UCSD-AML1 (cell line): ENCODE measurements around the gene TRH.

Source experiments
- DNase-seq: peaks from one replicate; lab custom pipeline; 2025; ENCODE audit not compliant: unreplicated experiment; lab: John Stamatoyannopoulos, UW

Gene TRH, protein sequence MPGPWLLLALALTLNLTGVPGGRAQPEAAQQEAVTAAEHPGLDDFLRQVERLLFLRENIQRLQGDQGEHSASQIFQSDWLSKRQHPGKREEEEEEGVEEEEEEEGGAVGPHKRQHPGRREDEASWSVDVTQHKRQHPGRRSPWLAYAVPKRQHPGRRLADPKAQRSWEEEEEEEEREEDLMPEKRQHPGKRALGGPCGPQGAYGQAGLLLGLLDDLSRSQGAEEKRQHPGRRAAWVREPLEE

DNA sequence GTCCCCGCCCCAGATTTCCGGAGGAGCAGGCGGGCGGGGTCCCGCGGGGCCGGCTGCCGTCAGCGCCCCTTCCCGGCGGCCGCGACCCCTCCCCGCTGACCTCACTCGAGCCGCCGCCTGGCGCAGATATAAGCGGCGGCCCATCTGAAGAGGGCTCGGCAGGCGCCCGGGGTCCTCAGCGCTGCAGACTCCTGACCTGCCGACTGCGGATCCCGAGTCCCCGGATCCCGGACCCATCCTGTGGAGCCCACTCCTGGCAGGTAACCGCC is at the start of gene TRH:
TRH (plus strand) TSS at position 157 of the 269 bp plus-strand sequence. CDS start 1,097 bp downstream, outside the sequence.
- no peak for DNase-seq

DNA sequence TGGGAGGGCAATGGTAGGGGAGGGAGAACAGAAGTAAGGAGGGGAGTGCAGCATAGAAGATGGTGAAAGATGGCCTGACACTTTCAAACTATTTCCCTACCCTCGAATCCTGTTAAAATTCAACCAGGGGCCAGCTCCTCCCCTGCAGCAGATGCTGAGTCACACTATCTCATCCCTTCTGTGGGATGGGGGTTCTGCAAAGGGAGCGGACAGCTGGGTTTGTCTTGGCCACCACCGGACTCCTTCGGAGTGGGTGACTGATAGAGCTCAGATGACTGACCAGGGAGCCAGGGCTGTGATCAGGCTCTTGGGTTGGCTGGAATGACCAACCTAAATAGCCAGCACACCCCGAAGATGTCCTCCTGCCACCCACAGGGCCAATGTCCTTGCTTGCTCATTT is 47.4 kb upstream of the TRH start:
- no peak for DNase-seq

DNA sequence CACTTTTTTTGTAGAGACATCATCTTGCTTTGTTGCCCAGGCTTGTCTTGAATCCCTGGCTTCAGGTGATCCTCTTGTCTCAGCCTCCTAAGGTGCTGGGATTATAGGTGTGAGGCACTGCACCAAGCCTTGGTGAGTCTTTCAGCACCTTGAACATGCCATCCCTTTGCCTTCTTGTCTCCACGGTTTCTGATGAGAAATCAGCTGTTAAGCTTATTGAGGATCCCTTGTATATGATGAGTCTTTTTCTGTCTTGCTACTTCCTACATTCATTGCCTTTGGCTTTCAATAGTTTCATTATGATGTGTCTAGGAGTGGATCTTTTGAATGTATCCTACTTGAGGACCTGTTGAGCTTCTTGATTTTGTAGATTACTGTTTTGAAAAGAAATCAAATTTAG is 45.1 kb upstream of the TRH start:
- no peak for DNase-seq

DNA sequence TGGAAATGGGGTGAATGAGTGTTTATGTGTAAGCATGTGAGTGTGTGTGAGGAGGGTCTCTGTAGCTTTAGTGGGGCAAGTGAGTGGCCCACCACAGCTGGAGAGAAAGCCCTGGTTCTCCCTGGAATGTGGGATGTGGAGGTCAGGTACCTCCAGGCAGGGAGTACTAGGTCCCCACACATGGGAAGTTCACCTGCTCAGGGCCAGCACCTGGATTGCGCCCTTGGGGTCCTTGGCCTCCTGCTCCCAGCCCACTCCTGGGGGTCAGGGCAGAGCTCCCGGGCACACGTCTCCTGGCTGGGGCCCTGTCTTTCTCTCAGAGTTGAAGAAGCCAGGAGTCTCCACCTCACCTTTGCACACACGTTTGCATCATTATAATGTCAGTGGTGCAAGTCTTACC is 41.0 kb upstream of the TRH start:
- no peak for DNase-seq

DNA sequence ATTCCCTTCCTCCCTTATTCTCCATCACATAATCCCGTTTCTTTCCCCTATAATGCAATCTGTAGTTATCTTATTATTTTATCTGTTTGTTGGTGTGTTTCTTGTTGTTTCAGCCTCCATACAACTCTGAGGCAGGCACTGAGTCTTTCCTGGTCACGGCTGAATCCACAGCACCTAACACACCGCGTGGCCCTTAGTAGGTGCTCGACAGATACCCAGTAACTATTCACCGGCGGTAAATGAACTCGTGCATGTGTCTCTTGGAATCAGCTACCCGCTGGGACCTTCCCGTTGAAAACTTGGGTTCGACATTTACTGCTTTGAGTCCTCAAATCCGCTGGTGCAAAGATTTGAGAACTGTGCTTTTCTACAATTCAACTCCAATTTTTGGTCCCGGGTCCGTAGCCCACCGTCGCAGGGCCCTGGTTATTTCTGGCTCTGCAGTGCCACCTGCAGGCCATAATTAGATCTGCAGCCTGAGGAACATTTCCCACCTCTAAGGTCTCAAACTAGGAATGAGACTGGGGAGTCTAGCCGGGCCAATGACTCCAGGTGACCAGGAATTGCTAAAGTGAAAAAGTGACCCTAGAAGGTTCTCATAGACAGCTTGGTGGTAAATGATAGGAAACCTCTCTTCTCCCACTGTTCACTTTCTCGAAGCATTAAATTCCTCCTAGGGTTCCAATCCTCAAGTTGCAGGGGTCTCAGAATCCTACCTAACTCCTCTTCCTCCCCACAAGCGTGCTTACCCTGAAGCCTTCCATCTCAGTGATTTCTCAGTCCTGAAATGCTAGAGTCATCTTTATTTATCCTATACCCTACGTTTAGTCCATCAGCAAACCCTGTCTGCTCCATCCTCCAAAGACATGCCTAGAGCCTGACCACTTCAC is 40.0 kb upstream of the TRH start:
- peak; percentile 43 for DNase-seq

DNA sequence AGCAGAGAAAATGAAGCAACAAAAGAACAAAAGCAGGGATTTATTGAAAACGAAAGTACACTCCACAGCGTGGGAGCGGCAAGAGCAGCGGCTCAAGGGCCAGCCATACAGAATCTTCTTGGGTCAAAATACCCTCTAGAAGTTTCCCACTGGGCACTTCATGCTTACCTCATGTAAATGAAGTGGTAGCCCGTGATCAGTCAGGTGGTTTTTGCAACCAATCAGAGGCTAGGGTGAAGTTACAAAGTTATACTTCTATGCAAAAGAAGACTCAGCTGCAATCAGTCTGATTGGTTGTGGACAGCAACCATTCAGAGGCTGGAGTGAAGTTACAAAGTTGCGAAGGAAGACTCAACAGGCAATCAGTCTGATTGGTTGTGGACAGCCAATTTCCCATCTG is 37.8 kb upstream of the TRH start:
- peak; percentile 31 for DNase-seq

DNA sequence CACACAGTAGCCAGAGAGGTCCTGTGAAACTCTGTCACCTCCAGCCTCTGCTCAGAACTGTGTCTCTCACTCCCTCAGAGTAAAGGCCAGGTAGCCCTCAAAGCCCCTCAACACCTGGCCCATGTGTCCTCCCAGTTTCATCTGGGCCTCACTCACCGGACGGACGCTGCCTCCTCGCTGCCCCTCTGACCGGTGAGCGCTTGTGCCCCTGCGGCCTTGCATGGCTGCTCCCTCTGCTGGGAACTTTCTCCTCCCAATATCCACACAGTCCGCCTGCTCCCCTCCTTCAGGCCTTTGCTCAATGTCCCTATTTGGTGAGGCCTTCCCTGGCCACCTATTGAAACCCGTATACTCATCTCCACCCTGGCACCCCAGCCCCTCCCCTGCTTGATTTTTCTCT is 36.8 kb upstream of the TRH start:
- DNase-seq = no peak

DNA sequence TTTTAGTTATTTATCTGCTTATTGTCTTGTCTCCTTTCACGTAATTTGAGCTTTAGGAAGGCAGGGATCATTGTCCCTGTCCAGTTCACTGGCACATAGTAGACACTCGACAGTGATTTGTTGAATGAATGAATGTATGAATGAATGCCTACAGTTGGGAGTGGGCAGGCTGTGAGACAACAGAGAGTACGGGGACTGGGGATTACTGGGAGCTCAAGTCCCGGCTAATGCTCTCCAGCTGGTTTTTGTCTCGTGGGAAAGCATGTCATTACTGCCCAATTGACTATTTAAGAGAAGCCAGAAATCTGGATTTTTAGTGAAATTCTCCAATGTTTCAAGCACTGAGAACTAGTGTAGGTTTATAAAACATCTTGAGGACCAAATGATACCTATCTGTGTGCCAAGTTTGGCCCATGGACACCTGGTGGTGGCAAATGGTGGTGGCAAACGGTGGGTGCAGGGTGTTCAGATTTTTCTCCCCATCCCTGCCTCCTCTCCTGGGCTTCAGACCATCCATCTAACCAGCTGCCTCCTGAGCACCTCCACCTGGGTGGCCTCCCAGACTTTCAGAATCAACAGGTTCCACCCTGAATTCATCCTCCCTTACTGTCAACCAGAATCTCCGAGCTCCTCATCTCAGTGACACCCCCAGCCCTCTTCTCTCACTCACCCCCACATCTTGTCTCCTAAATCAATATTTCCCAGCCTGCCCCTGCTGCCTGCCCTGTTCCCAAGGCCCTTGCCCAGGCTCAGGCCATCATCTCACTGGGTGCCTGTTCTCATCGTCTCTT is 36.2 kb upstream of the TRH start:
- DNase-seq = no peak

DNA sequence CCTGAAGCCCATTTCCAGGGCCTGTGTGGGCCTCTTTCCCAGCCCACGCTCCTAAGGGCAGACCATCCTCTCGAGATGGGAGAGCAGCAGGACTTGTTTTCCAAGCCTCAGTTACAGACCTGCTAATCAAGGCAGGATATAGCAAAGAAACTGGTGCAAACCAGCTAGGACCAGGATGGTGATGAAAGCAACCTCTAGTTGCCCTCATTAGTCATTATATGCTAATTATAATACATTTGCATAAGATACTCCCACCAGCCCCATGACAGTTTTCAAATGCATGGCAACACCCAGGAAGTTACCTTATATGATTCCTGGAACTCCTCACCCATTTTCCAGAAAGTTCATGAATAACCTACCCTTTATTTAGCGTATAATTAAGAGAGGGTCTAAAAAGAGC is 34.4 kb upstream of the TRH start:
- DNase-seq = no peak

DNA sequence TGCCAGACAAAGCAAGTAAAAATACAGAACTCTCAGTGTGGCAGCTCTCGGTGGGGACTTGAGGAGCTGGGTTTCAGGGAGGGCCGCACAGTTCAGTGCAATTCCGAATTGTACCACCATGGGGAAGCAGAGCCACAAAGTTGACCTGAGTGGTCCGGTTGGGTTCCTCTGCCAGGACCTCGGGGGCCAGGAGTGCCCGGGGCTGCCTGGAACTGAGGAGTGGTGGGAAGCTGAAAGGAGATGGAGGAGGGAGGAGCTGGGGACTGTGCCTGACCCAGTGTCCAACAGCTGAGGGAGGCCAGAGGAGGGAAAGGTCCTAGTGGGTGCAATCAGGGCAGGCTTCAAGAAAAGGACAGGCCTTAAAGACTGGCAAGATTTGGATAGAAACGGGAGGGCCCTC is 32.2 kb upstream of the TRH start:
- peak; percentile 75 for DNase-seq

DNA sequence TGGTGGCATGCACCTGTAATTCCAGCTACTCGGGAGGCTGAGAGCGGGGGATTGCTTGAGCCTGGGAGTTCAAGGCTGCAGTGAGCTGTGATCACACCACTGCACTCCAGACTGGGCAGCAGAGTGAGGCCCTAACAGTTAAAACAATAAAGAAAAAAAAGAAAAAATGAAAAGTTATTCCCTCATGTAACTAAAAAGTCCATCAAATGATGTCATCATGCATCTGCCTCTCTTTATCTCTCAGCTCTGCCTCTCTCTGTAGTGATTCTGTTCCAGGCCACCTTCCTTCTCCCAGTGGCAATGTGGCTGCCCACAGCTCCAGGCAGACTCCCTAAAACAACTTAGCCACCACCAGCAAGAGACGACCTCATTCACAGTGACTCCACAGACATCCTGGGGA is 31.5 kb upstream of the TRH start:
- no peak for DNase-seq

DNA sequence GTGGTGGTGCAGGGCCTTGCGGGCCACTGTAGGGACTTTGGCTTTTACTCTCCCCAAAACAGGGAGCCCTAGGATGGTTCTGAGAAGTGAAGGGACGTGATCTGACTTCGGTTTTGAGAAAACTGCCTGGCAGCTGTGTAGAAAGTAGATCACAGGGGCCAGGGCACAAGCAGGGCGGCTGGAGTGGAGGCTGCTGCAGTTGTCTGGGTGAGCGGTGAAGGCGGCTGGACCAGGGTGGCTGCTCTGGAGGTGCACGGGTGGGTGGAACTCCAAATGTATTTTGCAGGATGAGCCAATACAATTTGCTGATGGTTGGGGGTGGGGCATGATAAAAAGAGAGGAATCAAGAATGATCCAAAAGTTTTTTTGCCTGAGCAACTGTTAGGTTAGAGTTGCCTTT is 29.8 kb upstream of the TRH start:
- no peak for DNase-seq

DNA sequence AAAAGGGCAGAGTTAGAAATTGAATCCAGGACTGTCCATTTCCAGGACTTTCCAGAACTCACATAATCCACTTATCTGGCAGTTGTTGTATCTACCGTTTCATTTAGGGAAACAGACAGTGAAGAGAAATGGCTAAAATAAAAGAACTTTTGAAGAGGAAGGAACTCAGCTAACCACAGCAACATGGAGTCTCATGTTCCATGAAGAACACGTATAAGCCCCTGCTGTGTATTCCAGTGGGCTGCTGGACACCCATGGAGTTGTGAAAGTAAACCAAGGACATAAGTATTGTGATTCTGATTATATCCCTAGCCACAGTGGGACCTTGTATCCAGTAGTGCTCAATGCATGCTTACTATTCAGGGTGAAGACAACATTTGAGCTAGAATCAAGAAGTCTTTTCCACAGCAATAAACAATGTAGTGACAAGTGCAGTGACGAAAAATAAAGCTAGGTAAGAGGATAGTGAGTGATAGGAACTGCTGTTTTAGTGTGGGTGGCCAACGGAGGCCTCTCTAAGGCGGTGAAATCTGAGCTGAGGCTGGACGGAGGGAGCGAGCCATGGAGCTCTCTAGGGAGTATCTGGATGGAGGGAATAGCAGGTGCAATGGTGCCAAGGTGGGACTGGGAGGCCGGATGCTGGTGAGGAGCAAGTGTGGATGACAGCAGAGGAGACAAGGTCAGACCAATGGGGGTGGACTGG is 26.8 kb upstream of the TRH start:
- DNase-seq = no peak

DNA sequence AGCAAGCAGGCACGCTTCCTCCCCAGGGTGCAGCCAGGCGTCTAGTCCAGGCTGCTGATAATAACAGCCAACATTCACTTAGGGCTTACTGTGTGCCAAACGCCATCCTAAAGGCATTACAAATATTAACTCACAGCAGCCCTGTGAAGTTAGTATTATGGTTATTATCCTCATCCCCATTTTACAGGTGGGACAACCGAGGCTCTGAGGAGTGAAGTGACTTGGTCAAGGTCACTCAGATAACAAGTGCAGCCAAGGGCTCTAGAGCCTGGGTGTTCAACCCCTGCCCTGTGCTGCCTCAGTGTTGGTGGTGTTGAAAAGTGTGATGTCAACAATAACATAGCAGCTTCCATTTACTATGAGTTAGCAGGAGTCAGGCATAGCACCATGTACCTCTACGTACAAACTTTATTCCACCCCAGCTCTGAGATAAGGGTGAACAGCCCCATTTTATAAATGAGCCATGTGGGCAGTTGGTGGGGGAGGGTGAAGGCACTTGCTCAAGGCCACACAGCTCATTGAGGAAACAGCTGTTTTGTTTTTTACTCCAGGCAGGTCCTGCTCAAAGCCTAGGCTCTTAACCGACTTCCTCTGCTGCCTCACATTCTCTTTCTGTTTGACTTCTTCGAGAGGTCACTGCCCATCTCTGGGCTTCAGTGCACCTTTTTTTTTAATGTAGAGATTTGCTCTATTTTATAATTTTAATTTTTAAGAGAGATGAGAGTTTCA is 24.0 kb upstream of the TRH start:
- DNase-seq = peak; percentile 70

DNA sequence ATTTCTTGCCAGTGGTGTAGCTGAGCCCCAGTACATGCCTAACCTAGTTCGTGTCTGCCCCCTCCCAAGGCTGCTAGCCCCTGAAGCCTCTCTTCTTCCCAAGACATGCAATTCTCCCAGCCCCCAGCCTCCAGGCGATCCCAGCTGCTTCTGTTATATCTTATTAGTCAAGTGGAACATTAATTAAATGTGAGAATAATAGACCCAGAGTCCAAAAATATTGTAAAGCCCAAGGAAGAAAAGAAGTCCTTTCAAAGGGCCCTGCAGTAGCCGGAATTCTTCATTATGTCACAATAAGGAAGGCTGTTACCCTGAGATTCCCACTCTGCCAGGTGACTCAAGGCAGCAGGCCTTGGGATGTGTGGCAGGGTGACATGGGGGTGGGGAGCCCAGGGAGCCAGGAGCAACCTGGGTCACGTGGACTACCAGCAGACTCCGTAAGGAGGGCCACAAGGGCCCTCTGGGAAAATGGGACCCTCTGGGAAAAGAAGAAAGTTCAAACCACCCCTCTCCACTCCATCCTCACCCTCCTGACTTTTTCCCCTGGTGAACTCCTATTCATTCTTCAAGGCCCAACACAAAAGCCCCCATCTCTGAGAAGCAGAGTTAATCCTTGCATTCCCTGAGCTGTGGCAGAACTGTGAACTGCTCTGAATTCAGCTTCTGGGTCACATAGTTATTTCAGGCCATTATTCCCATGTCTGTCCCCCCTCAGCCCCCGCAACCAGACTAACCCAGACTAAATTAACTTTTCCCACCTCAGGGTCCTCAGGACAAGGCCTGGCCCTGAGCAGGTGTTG is 21.8 kb upstream of the TRH start:
- no peak for DNase-seq

DNA sequence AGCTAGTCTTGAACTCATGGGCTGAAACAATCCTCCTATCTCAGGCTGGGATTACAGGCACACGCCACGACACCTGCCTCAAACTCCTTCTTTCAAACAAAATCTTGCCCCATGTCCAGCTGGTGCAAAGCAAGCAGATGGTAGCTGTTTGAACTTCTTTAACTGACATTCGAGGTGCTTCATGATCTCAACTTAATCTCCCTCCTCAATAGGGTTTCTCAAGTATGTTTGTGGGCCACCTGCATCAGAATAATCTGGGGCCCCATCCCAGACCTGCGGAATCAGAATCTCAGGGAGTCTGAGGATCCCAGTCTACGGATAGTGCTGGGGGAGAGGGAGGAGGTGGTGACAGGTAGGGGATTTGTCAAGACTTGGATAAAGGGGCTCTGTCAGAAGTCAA is 20.9 kb upstream of the TRH start:
- no peak for DNase-seq

DNA sequence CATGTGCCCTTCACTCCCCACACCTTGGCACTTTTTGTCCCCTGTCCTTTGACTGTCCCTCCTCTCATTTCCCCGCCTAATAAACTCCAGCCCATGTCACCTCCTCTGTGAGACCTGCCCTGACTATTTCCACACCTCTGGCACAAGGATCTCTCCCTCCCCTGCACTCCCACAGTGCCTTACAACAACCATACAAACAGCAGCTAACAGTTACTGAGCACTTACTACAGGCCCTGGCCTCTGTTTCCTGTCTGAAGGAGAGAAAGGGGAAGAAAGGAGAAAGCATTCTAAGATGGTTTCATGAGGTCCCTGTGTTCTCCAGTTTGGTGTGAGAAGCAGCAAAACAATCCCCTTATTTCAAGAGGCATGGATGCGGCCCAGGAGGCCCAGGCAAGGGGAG is 20.0 kb upstream of the TRH start:
- peak; percentile 37 for DNase-seq

DNA sequence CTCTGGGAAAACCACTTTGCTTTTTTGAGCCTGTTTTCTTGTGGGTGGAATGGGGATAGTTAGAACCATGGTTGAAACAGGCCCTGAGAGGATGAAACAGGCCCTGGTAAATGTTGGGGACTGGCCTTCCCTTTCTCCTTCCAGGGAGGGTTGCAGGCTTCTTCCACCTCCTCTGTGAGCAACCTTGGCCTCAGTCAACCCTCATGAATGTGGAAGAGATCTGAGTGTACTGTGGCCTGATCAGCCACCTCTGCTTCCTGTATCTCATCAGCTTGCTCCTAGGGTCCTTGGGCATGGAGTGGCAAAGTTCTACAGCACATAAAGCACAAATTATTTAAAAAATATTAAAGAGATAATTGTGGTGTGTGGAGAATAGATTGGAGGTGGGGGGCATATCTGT is 17.6 kb upstream of the TRH start:
- no peak for DNase-seq

DNA sequence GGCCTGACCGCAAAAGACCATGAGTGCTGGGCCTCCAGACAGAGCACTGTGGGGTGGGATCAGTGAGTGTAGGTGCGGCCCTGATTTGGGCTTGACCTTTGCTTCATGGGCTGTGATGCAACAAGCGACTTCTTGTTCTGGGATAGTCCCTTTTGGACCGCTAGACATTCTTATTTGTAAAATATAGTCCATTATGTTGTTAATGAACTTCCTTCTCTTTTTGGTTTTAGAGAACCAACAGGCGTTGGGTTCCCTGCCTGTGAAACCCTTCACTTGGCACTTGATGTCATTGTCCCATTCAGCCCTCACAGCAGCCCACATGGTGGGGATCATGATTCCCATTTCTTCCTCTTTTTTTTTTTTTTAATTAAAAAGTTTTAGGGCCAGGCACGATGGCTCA is 15.8 kb upstream of the TRH start:
- DNase-seq = no peak

DNA sequence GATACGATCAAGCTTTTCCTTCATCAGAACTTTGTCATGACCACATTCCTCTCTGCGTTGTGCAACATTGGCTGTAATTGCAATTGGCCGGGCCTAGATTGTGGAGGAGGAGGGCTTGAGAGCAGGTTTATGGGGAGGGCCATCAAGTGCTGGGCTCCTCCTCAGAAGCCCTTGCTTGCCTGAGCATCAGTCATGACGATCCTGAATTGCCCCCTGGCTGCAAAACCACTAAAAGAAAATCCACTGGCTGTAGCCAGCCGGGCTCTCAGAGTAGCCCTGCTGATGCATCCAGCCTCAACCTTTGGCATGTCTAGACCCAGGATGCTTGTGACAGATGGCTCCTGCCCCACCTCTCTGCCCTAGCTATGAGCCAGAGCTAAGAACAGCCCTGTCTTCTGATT is 13.4 kb upstream of the TRH start:
- DNase-seq = no peak
